Ishikawa (cell line): Measurements from ENCODE around the gene REXO1.

ENCODE experiments used
- CEBPB ChIP-seq: IDR thresholded peaks from 2 replicates; pipeline ENCODE4 v1.6.1; 2012
- CREB1 ChIP-seq: IDR thresholded peaks from 2 replicates; pipeline ENCODE4 v1.6.1; 2012; ENCODE audit warnings: low read depth
- EGR1 ChIP-seq: IDR thresholded peaks from 2 replicates; pipeline ENCODE4 v1.6.1; 2012
- EP300 ChIP-seq: IDR thresholded peaks from 2 replicates; pipeline ENCODE4 v1.6.1; 2012; ENCODE audit warnings: borderline replicate concordance
- FOXM1 ChIP-seq: IDR thresholded peaks from 2 replicates; pipeline ENCODE4 v1.6.1; 2012; ENCODE audit warnings: low read depth, borderline replicate concordance
- NFIC ChIP-seq: IDR thresholded peaks from 2 replicates; pipeline ENCODE4 v1.6.1; 2012
- RAD21 ChIP-seq: IDR thresholded peaks from 2 replicates; pipeline ENCODE4 v1.6.1; 2012; ENCODE audit warnings: low read depth
- TAF1 ChIP-seq: IDR thresholded peaks from 2 replicates; pipeline ENCODE4 v1.6.1; 2012; ENCODE audit warnings: low read depth, mild to moderate bottlenecking
- TCF12 ChIP-seq: IDR thresholded peaks from 2 replicates; pipeline ENCODE4 v1.6.1; 2012; ENCODE audit warnings: low read depth
- TEAD4 ChIP-seq: IDR thresholded peaks from 2 replicates; pipeline ENCODE4 v1.6.1; 2012
- YY1 ChIP-seq: IDR thresholded peaks from 2 replicates; pipeline ENCODE4 v1.6.1; 2012; ENCODE audit warnings: low read depth
- ZBTB7A ChIP-seq: IDR thresholded peaks from 2 replicates; pipeline ENCODE4 v1.6.1; 2012; ENCODE audit warnings: low read depth
- TF ChIP-seq, protein P1 (sequence below): IDR thresholded peaks from 2 replicates; pipeline ENCODE4 v1.6.1; 2012
- TF ChIP-seq, protein P2 (sequence below): IDR thresholded peaks from 2 replicates; pipeline ENCODE4 v1.6.1; 2012
- TF ChIP-seq, protein P3 (sequence below): IDR thresholded peaks from 2 replicates; pipeline ENCODE4 v1.6.1; 2012; ENCODE audit warnings: low read depth, mild to moderate bottlenecking

REXO1 gene

DNA sequence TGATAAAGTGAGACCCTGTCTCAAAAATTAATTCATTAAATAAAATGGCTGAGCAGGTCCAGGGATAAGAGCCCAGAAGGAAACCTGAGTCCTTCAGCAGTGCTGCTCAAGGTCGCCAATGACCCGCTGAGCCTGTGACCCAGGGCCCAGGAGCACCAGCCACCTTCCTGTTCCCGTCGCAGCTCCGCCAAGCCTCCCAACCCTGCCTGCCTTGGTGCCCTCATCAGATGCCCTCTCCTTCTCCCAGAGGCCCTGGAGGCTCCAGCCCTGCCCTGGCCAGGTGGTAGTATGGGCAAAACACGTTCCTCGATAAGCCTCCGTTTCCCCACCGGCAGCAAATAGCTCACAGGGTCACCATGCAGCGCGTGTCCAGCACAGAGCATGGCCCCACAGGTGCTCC lies 2.6 kb downstream of the REXO1 start:
- TF ChIP-seq CEBPB (no peak), YY1 (no peak), ZBTB7A (no peak), FOXM1 (no peak), TCF12 (no peak), TEAD4 (no peak), CREB1 (no peak), TAF1 (no peak), NFIC (no peak), EGR1 (no peak), EP300 (no peak)
- TF ChIP-seq, protein P1, sequence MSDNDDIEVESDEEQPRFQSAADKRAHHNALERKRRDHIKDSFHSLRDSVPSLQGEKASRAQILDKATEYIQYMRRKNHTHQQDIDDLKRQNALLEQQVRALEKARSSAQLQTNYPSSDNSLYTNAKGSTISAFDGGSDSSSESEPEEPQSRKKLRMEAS, result no peak
- TF ChIP-seq, protein P2, sequence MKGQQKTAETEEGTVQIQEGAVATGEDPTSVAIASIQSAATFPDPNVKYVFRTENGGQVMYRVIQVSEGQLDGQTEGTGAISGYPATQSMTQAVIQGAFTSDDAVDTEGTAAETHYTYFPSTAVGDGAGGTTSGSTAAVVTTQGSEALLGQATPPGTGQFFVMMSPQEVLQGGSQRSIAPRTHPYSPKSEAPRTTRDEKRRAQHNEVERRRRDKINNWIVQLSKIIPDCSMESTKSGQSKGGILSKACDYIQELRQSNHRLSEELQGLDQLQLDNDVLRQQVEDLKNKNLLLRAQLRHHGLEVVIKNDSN, result no peak
- TF ChIP-seq, protein P3, sequence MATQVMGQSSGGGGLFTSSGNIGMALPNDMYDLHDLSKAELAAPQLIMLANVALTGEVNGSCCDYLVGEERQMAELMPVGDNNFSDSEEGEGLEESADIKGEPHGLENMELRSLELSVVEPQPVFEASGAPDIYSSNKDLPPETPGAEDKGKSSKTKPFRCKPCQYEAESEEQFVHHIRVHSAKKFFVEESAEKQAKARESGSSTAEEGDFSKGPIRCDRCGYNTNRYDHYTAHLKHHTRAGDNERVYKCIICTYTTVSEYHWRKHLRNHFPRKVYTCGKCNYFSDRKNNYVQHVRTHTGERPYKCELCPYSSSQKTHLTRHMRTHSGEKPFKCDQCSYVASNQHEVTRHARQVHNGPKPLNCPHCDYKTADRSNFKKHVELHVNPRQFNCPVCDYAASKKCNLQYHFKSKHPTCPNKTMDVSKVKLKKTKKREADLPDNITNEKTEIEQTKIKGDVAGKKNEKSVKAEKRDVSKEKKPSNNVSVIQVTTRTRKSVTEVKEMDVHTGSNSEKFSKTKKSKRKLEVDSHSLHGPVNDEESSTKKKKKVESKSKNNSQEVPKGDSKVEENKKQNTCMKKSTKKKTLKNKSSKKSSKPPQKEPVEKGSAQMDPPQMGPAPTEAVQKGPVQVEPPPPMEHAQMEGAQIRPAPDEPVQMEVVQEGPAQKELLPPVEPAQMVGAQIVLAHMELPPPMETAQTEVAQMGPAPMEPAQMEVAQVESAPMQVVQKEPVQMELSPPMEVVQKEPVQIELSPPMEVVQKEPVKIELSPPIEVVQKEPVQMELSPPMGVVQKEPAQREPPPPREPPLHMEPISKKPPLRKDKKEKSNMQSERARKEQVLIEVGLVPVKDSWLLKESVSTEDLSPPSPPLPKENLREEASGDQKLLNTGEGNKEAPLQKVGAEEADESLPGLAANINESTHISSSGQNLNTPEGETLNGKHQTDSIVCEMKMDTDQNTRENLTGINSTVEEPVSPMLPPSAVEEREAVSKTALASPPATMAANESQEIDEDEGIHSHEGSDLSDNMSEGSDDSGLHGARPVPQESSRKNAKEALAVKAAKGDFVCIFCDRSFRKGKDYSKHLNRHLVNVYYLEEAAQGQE, result no peak

DNA sequence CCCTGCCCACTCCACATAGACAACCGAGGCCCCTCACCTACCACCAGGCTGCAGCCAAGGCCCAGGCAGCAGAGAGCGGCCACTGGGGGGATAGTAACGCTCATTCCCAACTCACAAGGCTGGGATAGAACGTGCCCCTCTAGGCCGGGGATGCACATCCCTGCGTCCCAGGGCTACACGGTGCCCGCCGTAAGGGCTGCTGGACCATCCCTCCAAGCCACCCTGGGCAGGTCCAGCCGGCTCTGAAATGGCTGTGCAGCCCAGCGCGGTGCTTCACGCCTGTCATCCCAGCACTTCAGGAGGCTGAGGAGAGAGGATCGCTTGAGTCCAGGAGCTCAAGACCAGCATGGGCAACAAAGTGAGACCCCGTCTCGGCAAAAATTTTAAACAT lies 3.2 kb downstream of the REXO1 start:
- TF ChIP-seq EP300, result no peak
- TF ChIP-seq TCF12, result no peak
- no peak for TF ChIP-seq CREB1
- no peak for TF ChIP-seq CEBPB
- TF ChIP-seq ZBTB7A, result no peak
- TF ChIP-seq NFIC, result no peak
- no peak for TF ChIP-seq TAF1
- no peak for TF ChIP-seq FOXM1
- no peak for TF ChIP-seq EGR1
- TF ChIP-seq, protein P2, result no peak
- no peak for TF ChIP-seq TEAD4

DNA sequence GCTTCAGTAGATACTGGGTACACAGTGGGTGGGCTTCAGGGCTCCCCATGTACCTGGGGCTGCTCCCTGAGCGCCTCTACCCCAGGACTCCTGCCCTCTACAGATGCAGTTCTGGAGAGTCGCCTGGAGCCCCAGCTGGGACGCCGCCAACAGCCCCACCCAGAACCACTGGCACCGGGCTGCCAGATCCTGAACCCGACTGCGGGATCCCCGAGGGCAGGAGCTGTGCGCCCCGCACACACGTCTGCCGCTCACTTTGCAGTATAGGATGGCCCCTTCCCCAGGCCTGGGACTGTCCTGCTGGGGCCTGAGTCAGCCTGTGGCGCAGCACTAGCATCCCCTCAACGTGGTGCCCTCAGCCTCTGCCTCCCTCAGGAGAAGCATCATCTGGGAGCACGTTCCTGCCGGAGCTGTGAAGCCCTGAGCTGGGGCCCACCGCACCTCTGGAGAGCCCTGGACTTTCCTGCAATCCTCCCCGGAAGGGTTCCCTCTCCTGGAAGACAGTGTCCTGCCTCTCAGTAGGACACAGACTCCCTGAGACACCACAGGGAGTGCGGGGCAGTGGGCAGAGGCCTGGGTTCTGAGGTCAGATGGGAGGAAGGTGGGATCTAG lies 3.7 kb downstream of the REXO1 start:
- TF ChIP-seq EGR1 (no peak), TAF1 (no peak), FOXM1 (no peak), CEBPB (no peak), TCF12 (no peak), YY1 (no peak), ZBTB7A (no peak), CREB1 (no peak), NFIC (no peak)
- TF ChIP-seq, protein P2, result no peak
- TF ChIP-seq, protein P1, result no peak
- TF ChIP-seq, protein P3, result no peak

DNA sequence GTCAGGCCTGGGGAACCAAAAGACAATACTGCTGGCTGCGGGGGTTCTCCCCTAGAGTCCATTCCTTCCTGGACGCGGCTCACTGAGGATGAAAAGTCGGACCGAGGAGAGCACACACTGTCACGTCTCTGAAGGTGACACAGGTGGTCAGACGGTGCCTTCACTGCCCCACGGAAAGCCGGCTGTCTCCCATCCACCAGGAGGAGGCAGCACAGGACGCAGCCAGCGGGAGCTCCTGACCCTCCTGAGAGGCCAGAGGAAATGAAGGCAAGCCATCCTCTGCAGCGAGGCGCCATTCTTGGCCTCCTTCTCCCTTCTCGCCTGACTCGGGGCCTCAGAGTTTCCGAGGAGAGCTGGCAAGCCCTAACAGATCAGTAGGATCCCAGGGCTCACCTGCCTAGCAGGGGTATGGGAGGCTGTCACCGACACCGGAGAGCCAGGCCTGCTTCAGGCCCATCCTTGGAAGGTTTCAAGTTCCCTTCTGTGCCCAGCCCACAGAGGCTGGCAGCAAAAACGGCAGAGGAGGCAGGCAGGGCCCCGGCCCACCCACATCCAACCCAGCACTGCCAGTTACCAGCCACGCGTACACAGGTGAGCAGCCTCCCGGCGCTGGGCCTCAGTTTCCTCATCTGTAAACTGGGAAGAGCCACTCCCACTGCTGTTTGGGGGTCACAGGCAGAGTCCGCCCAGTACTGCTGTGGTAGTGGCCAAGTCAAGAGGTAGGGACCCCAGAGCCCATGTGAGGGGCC lies 4.5 kb downstream of the REXO1 start:
- TF ChIP-seq, protein P1, result no peak
- TF ChIP-seq EP300, result no peak
- TF ChIP-seq TCF12, result no peak
- TF ChIP-seq, protein P3, result no peak
- no peak for TF ChIP-seq RAD21
- TF ChIP-seq NFIC, result no peak
